ENCODE measurements around the gene CCDC171.
"Not testable (repeated sequence)": the region's sequence is repeated elsewhere in the genome, so short reads cannot be mapped to it uniquely, and the experiment has no call there.

Gene CCDC171

GRCh38 chr9:15552636-15553527 lies at the start of gene CCDC171:
TSS of gene CCDC171 (plus strand) at chr9:15553043. CDS start at chr9:15564089, 11,046 bp downstream.
- peak; percentile 81 for DNase-seq

GRCh38 chr9:15505921-15506320 lies 46.9 kb upstream of the CCDC171 start:
- DNase-seq: no peak

GRCh38 chr9:15509931-15510788 lies 42.7 kb upstream of the CCDC171 start:
- DNase-seq: no peak

GRCh38 chr9:15510789-15511575 lies 41.9 kb upstream of the CCDC171 start, which contains the start of gene PSIP1:
TSS of gene PSIP1 (minus strand) at chr9:15510970. CDS start at chr9:15510188, 782 bp downstream.
- peak; percentile 87 for DNase-seq

DNA sequence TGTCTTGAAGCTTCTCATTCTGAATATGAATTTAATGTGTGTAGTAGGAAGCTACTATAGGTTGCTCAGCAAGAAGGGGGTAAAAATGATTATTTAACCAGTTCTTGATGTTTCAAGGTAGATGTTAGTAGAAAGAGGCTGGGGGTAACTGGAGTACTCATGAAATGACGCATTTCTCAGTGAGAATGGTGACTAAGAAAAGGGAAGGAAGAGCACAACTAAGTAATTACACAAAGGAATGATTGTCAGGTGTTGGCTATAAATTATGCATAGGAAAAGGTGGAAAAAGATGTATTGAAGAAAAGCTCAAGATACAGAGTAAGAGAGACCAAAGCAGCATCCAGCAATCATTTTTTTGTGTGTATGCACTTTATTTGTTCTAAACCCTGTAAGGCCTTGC lies 40.6 kb upstream of the CCDC171 start:
- no peak for DNase-seq

DNA sequence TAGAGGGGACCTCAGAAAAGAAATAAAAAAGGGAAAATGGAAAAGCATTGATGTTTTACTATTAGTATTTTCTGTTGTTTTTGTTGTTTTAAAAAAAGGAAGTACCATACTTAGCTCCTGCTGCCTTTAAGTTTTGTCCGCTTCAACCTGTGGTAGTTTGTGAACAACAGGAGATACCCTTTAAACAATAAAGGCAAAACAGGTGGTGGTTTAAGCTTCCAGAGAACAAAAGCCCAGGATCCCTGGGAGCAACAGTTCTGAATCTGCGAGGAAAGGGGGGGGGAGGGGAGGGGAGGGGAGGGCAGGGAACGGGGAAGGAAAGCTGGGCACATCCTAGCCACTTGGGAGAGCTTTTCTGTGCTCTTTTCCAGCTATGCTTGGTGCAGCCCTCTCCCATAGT lies 40.0 kb upstream of the CCDC171 start:
- no peak for DNase-seq

- no peak for DNase-seq
Observed at GRCh38 chr9:15513335-15513734, 39.5 kb upstream of the CCDC171 start.

- no peak for DNase-seq
Observed at GRCh38 chr9:15519831-15520230, 33.0 kb upstream of the CCDC171 start.

GRCh38 chr9:15521254-15521653 lies 31.6 kb upstream of the CCDC171 start:
- no peak for DNase-seq

DNA sequence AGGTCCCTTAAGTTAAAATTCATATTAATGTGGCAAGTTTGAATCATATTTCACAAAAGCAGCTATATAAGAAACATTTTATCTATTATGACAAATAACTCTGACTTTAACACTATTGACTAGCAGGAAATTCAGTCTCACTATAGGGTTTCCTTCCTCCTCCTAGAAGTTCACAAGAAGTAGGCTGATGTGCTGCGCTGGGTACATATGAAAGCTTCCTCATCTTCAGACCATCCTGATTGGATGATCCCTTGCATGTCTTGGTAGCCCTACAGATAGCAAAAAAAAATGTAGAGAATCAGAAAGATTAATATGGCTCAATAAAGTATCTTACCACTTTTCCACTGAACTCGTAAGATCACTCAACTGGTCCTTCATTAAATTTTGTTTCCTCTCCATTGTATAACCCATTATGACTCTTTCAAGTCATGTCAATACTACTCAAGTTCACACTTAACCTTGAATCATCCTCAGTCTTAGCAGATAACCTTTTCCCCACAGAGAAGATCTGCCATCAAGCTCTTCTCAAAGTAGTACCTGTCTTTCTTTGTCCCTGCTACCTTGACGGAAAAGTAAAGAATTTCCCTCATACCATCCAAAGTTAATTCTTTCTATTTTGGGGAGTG lies 30.6 kb upstream of the CCDC171 start:
- DNase-seq: no peak

DNA sequence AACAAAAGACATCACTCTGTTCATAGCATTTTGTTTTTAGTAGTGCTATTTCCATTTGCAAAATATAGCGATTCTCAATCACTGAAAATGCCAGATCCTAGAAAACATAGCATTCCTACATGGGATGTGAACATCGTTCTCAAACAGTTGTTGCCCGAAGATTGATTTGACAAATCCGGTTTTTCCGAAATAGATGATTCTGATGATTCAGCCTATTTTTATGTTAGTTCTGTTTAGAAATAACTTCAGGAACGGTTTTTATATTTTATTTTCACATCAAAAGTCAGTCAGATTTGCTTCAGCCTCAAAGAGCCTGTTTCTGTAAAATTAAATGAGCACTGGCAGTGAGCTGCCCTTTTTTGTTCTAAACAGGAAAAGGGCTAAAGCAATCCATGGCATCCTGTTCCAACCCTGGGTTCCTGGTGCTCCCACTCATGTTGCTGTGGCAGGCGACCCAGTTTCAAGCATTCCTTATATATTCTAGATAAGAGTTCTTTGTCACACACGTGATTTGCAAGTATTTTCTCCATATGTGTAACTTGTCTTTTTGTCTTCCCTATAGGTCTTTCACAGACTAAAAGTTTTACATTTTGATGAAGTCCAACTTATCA lies 27.9 kb upstream of the CCDC171 start:
- DNase-seq: no peak

DNA sequence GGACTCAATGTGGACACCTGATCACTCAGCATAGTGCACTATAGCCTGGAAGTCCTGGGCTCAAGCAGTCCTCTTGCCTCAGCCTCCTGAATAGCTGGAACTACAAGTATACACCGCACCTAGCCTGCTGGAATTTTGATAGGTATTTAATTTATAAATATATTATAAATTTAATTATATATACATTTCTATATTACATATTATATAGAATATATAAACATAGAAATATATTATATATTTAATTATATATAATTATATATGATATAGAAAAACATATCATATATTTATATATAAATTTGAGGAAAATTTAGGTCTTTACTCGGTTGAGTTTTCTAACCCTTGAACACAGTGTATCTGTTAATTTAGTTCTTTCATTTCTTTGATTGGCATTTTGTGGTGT lies 26.9 kb upstream of the CCDC171 start:
- no peak for DNase-seq

DNA sequence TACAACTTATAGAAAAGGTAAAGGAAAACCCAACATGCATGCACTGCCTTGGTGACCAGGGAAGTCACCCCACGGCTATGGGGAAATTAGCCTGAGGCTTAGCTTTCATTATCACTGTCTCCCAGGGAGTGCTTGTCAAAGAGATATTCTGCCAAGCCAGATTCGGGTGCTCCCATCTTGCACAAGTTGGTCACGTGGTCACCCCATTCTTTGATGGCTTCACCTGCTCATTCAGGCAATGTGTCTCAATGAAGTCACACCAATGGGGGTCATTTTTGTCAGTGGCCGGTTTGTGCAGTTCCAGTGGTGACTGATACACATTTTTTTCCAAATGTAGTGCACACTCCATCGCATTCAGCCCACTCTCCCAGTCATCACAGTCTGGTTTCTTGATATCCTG lies 25.8 kb upstream of the CCDC171 start:
- not testable (repeated sequence) for DNase-seq

DNA sequence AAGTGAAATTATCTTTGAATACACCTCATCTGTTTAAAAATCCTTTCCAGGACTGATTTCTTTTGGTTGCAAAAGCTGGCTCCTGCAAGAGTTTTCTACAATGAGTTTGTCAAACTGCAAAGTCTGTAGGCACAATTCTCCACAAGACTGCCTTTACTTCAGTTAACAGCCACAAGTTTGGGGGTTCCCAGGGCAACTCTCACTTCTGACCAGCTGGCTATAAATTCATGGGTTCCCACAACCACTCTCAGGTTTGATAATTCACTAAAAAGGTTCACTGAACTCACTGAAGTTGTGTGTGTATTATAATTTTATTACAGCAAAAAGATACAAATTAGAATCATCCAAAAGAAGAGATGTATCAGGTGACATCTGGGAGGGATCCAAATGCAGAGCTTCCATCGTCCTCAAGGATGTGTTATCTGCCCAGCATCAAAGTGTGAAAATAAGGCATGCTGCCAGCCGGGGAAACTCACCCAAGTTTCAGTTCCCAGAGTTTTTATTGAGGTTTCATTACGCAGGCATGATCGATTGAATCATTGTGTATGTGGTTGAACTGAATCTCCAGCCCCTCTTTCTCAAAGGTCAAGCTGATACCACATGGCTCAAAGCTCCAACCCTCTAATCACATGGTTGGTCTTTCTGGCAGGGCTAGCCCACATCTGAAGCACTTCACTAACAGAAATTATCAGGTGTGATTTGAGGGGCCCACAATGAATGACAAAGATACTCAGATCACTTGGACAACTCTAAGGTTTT lies 23.1 kb upstream of the CCDC171 start:
- no peak for DNase-seq

GRCh38 chr9:15531380-15531779 lies 21.5 kb upstream of the CCDC171 start:
- no peak for DNase-seq

GRCh38 chr9:15541872-15542271 lies 11.0 kb upstream of the CCDC171 start:
- DNase-seq: no peak

- no peak for DNase-seq
Observed at GRCh38 chr9:15542624-15543023, 10.2 kb upstream of the CCDC171 start.

- no peak for DNase-seq
Observed at GRCh38 chr9:15543047-15543813, 9.6 kb upstream of the CCDC171 start.

GRCh38 chr9:15549611-15550010 lies 3.2 kb upstream of the CCDC171 start:
- no peak for DNase-seq

DNA sequence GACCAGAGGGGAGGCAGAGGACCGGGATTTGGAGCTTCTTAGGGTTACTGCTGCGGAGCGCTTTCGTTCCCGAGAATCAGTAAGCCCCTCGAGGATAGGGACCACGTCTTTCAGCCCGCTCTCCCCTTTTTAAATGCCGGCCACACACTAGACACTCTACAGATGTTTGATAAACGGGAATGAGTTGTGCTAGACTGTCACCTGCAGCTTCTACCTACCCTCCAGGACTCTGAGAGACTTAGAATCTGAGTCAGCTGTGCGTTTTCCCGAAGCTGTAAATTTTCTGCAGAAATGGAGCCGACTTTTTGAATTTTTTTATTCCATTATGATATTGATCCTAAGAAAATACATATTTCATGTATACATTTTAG lies 670 bp downstream of the CCDC171 start:
- no peak for DNase-seq

Data from GF-D8 (cell line).